Raji (cell line): ENCODE results near the gene USP11.

ENCODE experiments used
- POLR2A ChIP-seq: IDR thresholded peaks from 2 replicates; pipeline ENCODE4 v1.6.1; 2011; ENCODE audit warnings: low read depth, low read length, control low read depth; ENCODE audit not compliant: insufficient read depth

Gene USP11

GRCh38 chrX:47217121-47217851 is 15.5 kb upstream of the USP11 start:
- TF ChIP-seq POLR2A, result no peak

- no peak for TF ChIP-seq POLR2A
Observed at GRCh38 chrX:47217852-47218279, 14.9 kb upstream of the USP11 start.

- peak; percentile 69 for TF ChIP-seq POLR2A
Observed at GRCh38 chrX:47218280-47218919, 14.4 kb upstream of the USP11 start, which contains the start of gene CDK16. Gene CDK16 (plus strand): TSS chrX:47218681. CDS start chrX:47223558, 4,877 bp downstream.

- TF ChIP-seq POLR2A, result peak; percentile 33
Observed at GRCh38 chrX:47218920-47219815, 13.6 kb upstream of the USP11 start.

GRCh38 chrX:47221756-47222155 is 11.1 kb upstream of the USP11 start:
- no peak for TF ChIP-seq POLR2A

GRCh38 chrX:47222751-47223350 is 10.0 kb upstream of the USP11 start:
- no peak for TF ChIP-seq POLR2A

GRCh38 chrX:47223476-47224250 is 9.1 kb upstream of the USP11 start:
- no peak for TF ChIP-seq POLR2A

- no peak for TF ChIP-seq POLR2A
Observed at GRCh38 chrX:47224266-47224895, 8.4 kb upstream of the USP11 start.

GRCh38 chrX:47224896-47225290 is 7.9 kb upstream of the USP11 start:
- TF ChIP-seq POLR2A, result no peak

- TF ChIP-seq POLR2A, result no peak
Observed at GRCh38 chrX:47226071-47226470, 6.7 kb upstream of the USP11 start.

GRCh38 chrX:47226531-47227333 is 6.1 kb upstream of the USP11 start:
- TF ChIP-seq POLR2A, result no peak

GRCh38 chrX:47227334-47227583 is 5.5 kb upstream of the USP11 start:
- no peak for TF ChIP-seq POLR2A

GRCh38 chrX:47228550-47229270 is 4.1 kb upstream of the USP11 start:
- TF ChIP-seq POLR2A, result no peak
